Epithelial cell of proximal tubule (primary cell): Measurements from ENCODE around the gene ZNF454. TPM values are rescaled to one million over a fixed set of nuclear protein-coding genes. Genes with fewer than 3 reads are reported as not detected.

ENCODE experiments used
- DNase-seq: peaks from one replicate; pipeline ENCODE4 v3.0.0-alpha.2; 2011; ENCODE audit warnings: low read depth
- H3K4me3 ChIP-seq: 2 replicates; pipeline ENCODE4 v1.5.1; 2011; ENCODE audit warnings: low read depth, mild to moderate bottlenecking, low read length
- CTCF ChIP-seq: conservative IDR thresholded peaks from 2 replicates; pipeline ENCODE4 v1.5.1; 2012; ENCODE audit warnings: low read depth, mild to moderate bottlenecking, low read length
- total RNA-seq: library from RNA; depleted of rRNA; stranded (reverse); fragments of >200 nt; gene quantifications from 2 replicates; pipeline ENCODE4 v1.2.3, GENCODE V29; 2015

ZNF454 gene
- total RNA-seq, 1 donor from 2014 or later, result 1.7 TPM

GRCh38 chr5:178988436-178989220 lies 47.6 kb downstream of the ZNF454 start:
- no peak for DNase-seq
- no peak overlapping the region for H3K4me3 ChIP-seq
- TF ChIP-seq CTCF, result no peak

- no peak for DNase-seq
- no peak for TF ChIP-seq CTCF
- no peak overlapping the region for H3K4me3 ChIP-seq
Observed at GRCh38 chr5:178989311-178989710, 48.3 kb downstream of the ZNF454 start.

- no peak overlapping the region for H3K4me3 ChIP-seq
- TF ChIP-seq CTCF, result no peak
- no peak for DNase-seq
Observed at GRCh38 chr5:178990491-178990890, 49.5 kb downstream of the ZNF454 start.

- H3K4me3 ChIP-seq, result no peak overlapping the region
- DNase-seq, result no peak
- no peak for TF ChIP-seq CTCF
Observed at GRCh38 chr5:178991190-178992145, 50.5 kb downstream of the ZNF454 start.

- no peak overlapping the region for H3K4me3 ChIP-seq
- TF ChIP-seq CTCF, result no peak
- DNase-seq, result no peak
Observed at GRCh38 chr5:178992291-178992895, 51.4 kb downstream of the ZNF454 start.

GRCh38 chr5:178993236-178993765 lies 52.3 kb downstream of the ZNF454 start:
- no peak for DNase-seq
- TF ChIP-seq CTCF, result no peak
- H3K4me3 ChIP-seq, result no peak overlapping the region
